Eye (tissue), 1 donor: ENCODE results near the gene NCOA6.
A peak's percentile ranks its signal among the peaks of the same experiment; 100 is the strongest.
"Not testable (repeated sequence)": the region's sequence is repeated elsewhere in the genome, so short reads cannot be mapped to it uniquely, and the experiment has no call there.

ENCODE experiments used
- DNase-seq: peaks from one replicate; pipeline ENCODE4 v3.0.0-alpha.2; 2015

Gene NCOA6

DNA sequence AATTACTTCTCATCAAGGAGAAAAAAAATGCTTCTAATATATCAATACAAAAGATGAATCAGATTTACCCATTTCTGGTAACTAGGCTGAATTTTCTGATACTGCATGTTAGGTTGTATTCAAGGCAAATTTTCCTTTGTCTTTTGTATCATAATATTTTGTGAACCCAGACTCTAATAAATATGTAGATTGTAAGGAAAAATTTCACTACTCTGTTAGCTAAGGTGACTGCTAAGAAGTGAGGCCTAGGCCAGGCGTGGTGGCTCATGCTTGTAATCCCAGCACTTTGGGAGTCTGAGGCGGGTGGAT is 108.6 kb downstream of the NCOA6 start:
- no peak for DNase-seq

- no peak for DNase-seq
Measured at GRCh38 chr20:34715384-34715783, 110.1 kb downstream of the NCOA6 start.

DNA sequence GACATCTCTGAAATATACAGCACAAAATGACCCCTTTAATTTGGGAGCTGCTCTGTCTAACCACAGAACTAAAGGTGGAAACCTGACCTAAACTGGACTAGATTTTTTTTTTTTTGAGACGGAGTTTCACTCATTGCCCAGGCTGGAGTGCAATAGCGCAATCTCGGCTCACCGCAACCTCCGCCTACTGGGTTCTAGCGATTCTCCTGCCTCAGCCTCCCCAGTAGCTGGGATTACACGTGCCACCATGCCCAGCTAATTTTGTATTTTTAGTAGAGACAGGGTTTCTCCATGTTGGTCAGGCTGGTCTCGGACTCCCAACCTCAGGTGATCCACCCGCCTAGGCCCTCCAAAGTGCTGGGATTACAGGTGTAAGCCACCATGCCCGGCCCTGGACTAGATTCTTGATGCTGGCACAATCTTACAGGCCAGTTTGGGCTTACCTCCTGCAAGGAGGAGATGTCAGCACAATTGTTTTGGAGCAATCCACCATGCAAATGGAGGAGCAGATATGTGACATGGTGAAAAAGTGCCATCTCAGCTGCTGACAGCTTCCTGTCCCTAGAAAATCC is 111.4 kb downstream of the NCOA6 start:
- DNase-seq: not testable (repeated sequence)

DNA sequence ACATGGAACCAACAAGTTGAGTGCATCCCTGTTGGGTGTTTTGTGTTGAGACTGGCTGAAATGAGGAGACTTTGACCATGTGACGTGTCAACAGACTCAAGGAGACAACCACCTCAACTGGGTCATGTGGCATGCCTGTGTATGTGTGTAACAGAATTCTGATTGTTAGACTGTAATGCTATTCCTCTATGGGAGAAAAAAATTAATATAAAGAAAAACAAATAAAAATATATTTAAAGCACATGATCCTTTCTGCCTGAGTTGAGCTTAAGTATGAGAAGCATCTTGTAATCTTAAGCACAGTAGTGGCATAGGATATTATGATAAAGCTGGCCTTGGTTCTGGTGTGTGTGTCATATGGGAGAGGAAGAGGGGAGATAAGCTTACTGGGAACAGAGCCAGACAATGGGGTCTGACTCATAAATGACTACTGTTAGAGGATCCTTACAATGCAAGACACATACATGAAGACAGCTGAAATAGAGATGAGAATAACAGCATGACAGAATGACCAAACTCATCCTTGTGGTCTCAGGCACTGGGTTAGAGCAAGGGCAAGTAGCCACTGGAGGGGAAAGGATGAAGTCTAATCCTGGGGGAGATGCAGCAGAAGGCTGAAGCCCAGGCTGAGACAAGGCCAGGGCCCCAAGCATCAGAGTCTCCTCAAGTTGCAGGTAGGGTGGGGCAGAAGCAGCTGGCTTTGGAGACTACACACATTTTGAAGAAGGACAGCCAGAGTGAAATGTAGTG is 112.1 kb downstream of the NCOA6 start:
- DNase-seq: peak; percentile 64

- DNase-seq: no peak
Measured at GRCh38 chr20:34712525-34713192, 112.8 kb downstream of the NCOA6 start.

- DNase-seq: no peak
Measured at GRCh38 chr20:34711813-34712430, 113.5 kb downstream of the NCOA6 start.

DNA sequence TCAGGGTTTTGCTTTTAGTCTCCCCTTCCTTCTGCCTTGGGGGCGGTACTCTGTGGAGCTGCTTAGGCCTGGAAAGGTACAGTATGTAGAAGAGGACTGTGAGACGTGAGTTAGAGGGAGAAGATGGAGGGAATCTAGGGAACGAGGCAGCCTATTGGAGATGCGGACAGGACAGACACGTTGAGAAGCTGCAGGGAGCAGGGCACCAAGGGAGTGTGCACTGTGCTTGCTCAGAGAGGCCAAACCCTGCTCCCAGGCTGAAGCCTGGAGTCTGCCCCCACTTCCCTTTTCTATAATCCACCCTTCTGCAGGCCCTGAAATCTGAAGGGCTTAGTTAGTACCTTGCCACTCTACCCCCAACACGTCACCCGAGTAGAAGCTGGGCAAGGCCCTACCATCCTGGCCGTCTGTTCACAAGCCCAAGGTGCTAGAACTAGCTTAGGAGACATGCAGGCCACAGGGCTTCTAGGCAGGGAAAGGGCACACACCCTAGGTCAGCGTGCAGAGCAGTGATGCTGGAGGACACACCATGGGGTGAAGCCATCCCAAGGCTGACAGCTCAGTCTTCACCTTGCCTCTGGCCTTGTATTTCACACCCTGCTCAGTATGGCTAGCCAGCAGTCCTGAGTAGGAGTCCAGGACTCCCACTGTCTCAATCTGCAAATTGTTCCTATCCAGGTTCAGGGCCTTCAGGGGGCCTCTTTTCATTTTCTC is 114.4 kb downstream of the NCOA6 start:
- no peak for DNase-seq

- no peak for DNase-seq
Measured at GRCh38 chr20:34710568-34710839, 114.9 kb downstream of the NCOA6 start.

- no peak for DNase-seq
Measured at GRCh38 chr20:34709831-34710567, 115.5 kb downstream of the NCOA6 start.

DNA sequence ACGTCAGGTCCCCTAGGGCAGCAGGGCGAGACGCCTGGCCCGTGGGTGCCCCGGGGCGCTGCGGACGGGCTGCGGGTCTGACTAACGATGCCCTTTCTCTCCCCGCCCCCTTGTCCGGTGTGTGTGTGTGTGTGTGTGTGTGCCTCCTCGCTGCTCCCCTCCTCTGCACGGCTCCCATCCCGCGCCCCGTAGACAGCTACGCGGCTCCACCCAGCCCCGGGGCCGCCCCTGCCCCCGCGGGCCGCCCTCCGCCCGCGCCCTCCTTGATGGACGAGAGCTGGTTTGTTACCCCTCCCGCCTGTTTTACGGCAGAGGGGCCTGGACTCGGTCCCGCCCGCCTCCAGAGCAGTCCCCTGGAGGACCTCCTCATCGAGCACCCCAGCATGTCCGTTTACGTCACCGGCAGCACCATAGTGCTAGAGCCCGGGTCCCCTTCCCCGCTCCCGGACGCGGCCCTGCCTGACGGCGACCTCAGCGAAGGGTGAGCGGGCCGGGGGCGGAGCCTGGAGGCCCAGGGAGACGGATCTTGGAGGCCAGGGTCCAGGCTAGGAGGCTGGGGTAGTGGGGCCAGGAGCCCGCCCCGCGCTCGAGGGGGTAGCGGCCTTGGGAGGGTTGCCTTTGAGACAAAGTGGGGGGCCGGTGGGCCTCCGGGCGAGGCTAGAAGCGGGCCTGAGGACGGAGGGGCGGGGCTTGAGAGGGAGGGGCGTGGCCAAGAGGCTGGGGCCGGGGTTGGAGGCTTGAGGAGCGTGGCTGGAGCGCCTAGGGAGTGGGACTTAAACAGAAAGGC is 116.2 kb downstream of the NCOA6 start:
- peak; percentile 94 for DNase-seq

DNA sequence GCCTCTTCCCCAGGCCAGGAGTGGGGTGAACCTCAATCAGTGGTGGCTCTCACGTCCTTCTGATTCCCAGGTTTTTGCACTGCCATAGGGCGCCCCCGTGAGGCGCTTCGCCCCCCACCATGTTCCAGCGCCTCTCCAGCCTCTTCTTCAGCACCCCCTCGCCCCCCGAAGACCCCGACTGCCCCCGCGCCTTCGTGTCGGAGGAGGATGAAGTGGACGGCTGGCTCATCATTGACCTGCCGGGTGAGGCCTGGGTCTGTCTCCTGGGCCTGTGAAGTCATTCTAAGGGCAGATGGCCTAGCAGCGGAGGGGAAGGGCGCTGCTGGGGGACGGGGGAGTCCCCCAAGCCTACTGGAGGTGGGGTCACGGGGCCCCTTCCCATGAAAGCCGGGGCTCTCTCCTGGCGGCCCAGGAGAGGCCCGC is 116.8 kb downstream of the NCOA6 start:
- peak; percentile 73 for DNase-seq

DNA sequence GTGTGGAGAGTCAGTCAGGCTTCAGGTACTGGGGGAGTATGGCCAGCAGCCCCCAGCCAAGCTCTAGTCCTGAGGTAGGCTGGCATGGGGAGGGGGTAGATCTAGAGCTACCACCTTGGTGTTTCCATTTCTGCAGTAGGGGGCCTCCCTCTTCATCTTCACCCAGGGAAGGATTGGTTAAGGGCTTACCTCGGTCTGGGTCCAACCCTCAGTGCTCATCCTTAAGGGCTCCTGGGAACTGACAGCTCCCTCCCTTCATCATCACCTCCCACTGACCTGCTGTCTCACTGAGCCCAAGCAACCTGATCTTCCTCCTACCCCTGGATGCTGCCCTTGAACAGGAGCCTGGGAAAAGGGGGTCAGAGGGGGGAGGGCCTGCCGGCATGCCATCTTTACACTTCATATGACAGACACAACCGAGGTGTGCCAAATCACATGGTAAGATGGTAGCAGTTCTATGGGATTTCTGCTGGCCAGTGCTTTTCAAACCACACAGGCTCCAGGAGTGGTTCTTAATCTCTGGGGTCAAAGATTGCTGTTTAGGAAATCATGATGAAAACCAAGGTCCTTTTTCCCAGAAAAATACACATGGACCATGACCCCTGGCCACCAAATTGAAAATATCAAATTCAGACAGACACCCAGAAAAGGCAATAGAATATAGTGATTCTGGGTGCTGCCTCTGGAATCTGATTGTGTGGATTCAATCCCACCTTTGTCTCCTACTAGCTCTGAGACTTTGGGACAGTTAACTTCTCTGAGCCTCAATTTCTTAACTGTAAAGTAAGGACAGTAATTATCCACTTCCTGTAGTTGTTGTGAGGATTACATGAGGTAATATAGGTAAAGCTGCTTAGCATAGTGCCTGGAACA is 118.3 kb downstream of the NCOA6 start:
- DNase-seq: no peak

DNA sequence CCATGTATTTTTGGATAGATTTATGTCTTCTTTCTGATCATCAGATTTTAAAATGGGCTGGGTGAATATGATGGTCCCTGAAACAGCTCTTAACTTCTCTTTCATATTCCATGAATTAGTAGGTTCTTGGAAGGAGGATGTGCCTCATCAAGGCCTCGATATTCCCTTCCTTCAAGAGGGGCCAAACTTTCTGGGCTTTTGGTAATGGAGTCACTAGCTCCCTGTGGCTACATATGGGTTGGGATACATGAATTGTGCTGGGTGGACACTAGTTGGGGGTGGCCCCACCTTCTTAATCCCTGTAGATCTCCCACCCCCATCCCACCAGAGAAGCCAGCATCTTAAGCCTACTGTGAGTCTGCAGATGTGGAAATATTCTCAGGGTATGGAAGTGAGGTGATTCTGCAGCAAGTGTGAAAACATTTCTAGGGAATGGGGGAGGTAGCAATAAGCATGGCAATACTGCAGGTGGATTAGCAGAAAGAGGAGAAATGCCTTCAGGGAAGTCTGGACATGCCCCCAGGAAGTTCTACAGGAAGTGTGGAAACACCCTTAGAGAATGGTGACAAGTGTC is 119.1 kb downstream of the NCOA6 start:
- DNase-seq: no peak

DNA sequence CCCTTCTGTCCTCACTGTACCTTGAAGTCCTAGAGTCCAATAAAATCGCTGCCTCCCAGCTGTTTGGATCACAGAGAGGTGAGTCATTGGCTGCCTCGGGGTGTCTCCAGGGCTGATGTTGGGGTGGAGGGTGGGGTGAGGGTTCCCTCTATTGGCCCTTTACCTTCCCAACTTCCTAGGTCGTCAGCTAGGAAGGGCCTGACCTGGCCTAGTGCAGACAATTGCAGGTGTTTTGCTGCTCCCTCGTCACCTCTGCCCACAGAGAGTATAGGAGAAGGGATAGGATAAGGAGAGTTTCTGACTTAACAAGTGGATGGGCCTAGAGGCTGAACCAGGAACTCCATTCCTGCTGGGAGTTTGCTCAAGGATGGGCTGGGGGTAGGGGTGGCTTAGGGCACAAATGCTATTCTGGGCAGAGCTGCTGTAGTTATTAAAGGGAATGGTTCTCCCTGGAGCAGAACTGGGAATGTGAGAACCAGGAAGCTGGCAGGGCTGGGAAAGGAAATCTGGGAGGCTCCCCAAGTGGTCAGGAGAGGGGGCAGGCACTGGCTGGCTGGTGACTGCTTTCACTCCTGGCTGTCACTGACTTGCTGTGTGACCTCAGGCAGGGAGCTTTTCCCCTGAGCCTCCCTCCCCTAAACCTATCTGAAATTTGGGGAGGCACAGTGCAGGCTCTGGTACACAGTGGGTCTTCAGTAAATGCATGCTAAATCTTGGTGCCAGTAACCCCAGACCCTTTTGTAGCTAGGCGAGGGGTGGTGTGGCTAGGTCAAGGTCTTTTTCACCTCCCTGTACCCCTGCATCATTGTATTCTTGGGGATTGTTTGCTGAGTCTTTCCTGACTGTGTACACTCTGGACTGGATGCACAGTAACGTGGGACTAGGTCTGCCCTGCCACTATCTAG is 119.8 kb downstream of the NCOA6 start:
- DNase-seq: no peak

DNA sequence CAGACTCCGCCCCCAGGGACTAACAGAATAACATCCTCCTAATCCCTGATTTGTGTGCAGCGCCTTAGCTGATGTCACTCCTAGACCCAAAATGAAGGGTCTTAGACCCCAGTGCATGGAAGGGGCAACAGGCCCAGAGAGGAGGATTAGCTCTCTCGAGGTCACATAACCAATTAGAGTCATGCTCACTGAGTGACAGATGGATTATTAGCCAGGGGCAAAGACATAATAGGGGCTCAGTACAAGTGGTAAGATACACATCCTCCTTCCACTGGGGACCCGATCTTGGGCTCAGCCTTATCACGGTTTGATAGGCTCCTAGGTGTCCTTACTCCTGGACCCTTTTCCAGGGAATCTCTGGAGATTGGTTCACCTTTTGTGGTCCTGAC is 120.4 kb downstream of the NCOA6 start:
- DNase-seq: no peak

GRCh38 chr20:34704177-34705007 is 121.1 kb downstream of the NCOA6 start, which contains the start of gene TP53INP2:
Gene TP53INP2, plus strand, starts transcription at chr20:34704344. Its CDS starts 4,396 bp downstream, at chr20:34708740.
- DNase-seq: peak; percentile 95

DNA sequence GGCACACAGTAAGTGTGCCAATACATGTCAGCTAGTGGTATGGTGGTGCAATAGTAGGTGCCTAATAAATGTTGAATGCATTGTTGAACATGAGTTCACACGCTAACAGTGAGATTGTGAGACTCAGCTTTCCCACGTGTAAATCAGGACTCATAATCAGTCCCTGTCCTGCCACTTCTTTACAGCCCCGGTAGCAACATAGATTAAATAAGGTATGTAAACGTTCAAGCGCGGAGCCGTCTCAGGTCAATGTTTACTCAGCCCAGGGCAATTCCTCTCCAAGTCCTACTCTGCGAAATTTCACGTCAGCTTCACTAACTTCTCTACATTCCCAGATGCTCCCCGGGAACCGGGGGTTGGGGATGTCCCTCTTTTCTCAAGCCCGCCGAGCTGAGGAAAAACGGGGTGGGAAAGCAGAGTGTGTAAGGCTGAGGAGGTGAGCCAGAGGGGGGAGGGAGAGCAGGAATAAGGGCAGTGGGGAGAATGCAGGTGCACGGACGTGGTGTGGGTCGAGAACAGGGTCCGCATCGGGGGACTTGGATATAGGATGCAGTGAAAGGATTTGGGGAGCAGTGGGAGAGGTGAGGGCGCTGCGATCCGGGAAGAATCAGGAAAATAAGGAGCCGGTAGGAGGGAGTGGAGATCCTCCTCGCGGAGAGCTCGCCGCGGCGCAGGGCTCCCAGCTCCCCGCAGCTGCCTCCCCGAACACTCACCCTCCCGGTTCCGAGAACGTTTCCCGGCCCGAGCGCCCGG is 121.9 kb downstream of the NCOA6 start:
- DNase-seq: peak; percentile 85

GRCh38 chr20:34703061-34703423 is 122.4 kb downstream of the NCOA6 start:
- no peak for DNase-seq
